Activated T-helper 17 cell treated with anti-CD3 and anti-CD28 coated beads, Interleukin-2, amount 50 U/mL, for 72 hours (primary cell): ENCODE results near the gene EN1. TPM values are rescaled to one million over a fixed set of nuclear protein-coding genes. Genes with fewer than 3 reads are reported as not detected.

ENCODE experiments used
- ATAC-seq: fragments of 150-1000 bp; cut with Tn5 transposase; replicated peaks from 2 replicates; pipeline ENCODE4 v1.10.0; 2021; ENCODE audit warnings: mild to moderate bottlenecking, moderate library complexity
- H3K27ac Mint-ChIP-seq: one replicate; pipeline ENCODE4 v1.8.0; 2022; ENCODE audit warnings: mixed read lengths
- H3K27me3 Mint-ChIP-seq: one replicate; pipeline ENCODE4 v1.8.0; 2022; ENCODE audit warnings: mixed read lengths
- H3K36me3 Mint-ChIP-seq: one replicate; pipeline ENCODE4 v1.8.0; 2022; ENCODE audit warnings: low read depth, mild to moderate bottlenecking, mixed read lengths
- H3K4me1 Mint-ChIP-seq: one replicate; pipeline ENCODE4 v1.8.0; 2022; ENCODE audit warnings: mixed read lengths
- H3K4me3 Mint-ChIP-seq: one replicate; pipeline ENCODE4 v1.8.0; 2022; ENCODE audit warnings: mild to moderate bottlenecking, mixed read lengths
- H3K9me3 Mint-ChIP-seq: one replicate; pipeline ENCODE4 v1.8.0; 2022; ENCODE audit warnings: mixed read lengths
- total RNA-seq, 2 donors: library from RNA; stranded (reverse); gene quantifications; one replicate each; pipeline ENCODE4 v1.2.3, GENCODE V29; 2022

EN1 gene
- total RNA-seq, 2 donors from 2014 or later = not detected

- Mint-ChIP-seq H3K27me3 (peaks cover 52% of the 10 kb centered on the region), H3K4me3 (no peak overlapping the region), H3K36me3 (no peaks in the 10 kb centered on the region), H3K9me3 (no peaks in the 10 kb centered on the region), H3K4me1 (no peaks in the 10 kb centered on the region), H3K27ac (no peak overlapping the region)
- ATAC-seq = no peak
These were observed 21.4 kb downstream of the EN1 start for GRCh38 chr2:118826093-118826492.

- Mint-ChIP-seq H3K36me3 (no peaks in the 10 kb centered on the region), H3K9me3 (no peaks in the 10 kb centered on the region), H3K27ac (no peak overlapping the region), H3K4me3 (no peak overlapping the region), H3K27me3 (peaks cover 59% of the 10 kb centered on the region), H3K4me1 (no peaks in the 10 kb centered on the region)
- no peak for ATAC-seq
These were observed 23.8 kb downstream of the EN1 start for GRCh38 chr2:118823633-118824032.

GRCh38 chr2:118822572-118822971 lies 24.9 kb downstream of the EN1 start:
- Mint-ChIP-seq H3K9me3 (no peaks in the 10 kb centered on the region), H3K27me3 (peaks cover 60% of the 10 kb centered on the region), H3K4me1 (no peaks in the 10 kb centered on the region), H3K27ac (no peak overlapping the region), H3K36me3 (no peaks in the 10 kb centered on the region), H3K4me3 (no peak overlapping the region)
- no peak for ATAC-seq

GRCh38 chr2:118822015-118822414 lies 25.4 kb downstream of the EN1 start:
- no peak overlapping the region for H3K4me3 Mint-ChIP-seq
- H3K27ac Mint-ChIP-seq = no peak overlapping the region
- H3K27me3 Mint-ChIP-seq = peaks cover 65% of the 10 kb centered on the region
- no peak for ATAC-seq
- H3K4me1 Mint-ChIP-seq = no peaks in the 10 kb centered on the region
- H3K9me3 Mint-ChIP-seq = no peaks in the 10 kb centered on the region
- no peaks in the 10 kb centered on the region for H3K36me3 Mint-ChIP-seq

GRCh38 chr2:118817469-118817868 lies 30.0 kb downstream of the EN1 start:
- H3K4me1 Mint-ChIP-seq = no peaks in the 10 kb centered on the region

GRCh38 chr2:118816669-118817068 lies 30.8 kb downstream of the EN1 start:
- H3K27ac Mint-ChIP-seq = no peak overlapping the region
- no peaks in the 10 kb centered on the region for H3K36me3 Mint-ChIP-seq
- no peak overlapping the region for H3K4me3 Mint-ChIP-seq
- H3K9me3 Mint-ChIP-seq = no peaks in the 10 kb centered on the region
- H3K27me3 Mint-ChIP-seq = peaks cover 73% of the 10 kb centered on the region
- H3K4me1 Mint-ChIP-seq = no peaks in the 10 kb centered on the region
- no peak for ATAC-seq

More at GRCh38 chr2:118817469-118817868, 30.0 kb downstream of the EN1 start:
- Mint-ChIP-seq H3K36me3 (no peaks in the 10 kb centered on the region), H3K27me3 (peaks cover 73% of the 10 kb centered on the region), H3K9me3 (no peaks in the 10 kb centered on the region), H3K4me3 (no peak overlapping the region), H3K27ac (no peak overlapping the region)
- ATAC-seq = no peak

- Mint-ChIP-seq H3K36me3 (no peaks in the 10 kb centered on the region), H3K27me3 (peaks cover 73% of the 10 kb centered on the region), H3K27ac (no peak overlapping the region), H3K4me1 (no peaks in the 10 kb centered on the region), H3K4me3 (no peak overlapping the region), H3K9me3 (no peaks in the 10 kb centered on the region)
- ATAC-seq = no peak
These were observed 31.7 kb downstream of the EN1 start for GRCh38 chr2:118815731-118816130.

- Mint-ChIP-seq H3K36me3 (no peaks in the 10 kb centered on the region), H3K27me3 (peaks cover 71% of the 10 kb centered on the region), H3K4me3 (no peak overlapping the region), H3K9me3 (no peaks in the 10 kb centered on the region), H3K4me1 (no peaks in the 10 kb centered on the region), H3K27ac (no peak overlapping the region)
- no peak for ATAC-seq
These were observed 32.1 kb downstream of the EN1 start for GRCh38 chr2:118815314-118815713.

GRCh38 chr2:118814368-118814767 lies 33.1 kb downstream of the EN1 start:
- Mint-ChIP-seq H3K36me3 (no peaks in the 10 kb centered on the region), H3K4me1 (no peaks in the 10 kb centered on the region), H3K27me3 (peaks cover 71% of the 10 kb centered on the region), H3K4me3 (no peak overlapping the region), H3K27ac (no peak overlapping the region), H3K9me3 (no peaks in the 10 kb centered on the region)
- no peak for ATAC-seq

GRCh38 chr2:118813601-118814339 lies 33.7 kb downstream of the EN1 start:
- no peaks in the 10 kb centered on the region for H3K9me3 Mint-ChIP-seq
- H3K27me3 Mint-ChIP-seq = peaks cover 66% of the 10 kb centered on the region
- no peaks in the 10 kb centered on the region for H3K36me3 Mint-ChIP-seq
- no peak overlapping the region for H3K4me3 Mint-ChIP-seq
- H3K4me1 Mint-ChIP-seq = no peaks in the 10 kb centered on the region
- H3K27ac Mint-ChIP-seq = no peak overlapping the region
- ATAC-seq = no peak

GRCh38 chr2:118813111-118813510 lies 34.3 kb downstream of the EN1 start:
- no peaks in the 10 kb centered on the region for H3K9me3 Mint-ChIP-seq
- no peak overlapping the region for H3K27ac Mint-ChIP-seq
- no peaks in the 10 kb centered on the region for H3K36me3 Mint-ChIP-seq
- H3K4me3 Mint-ChIP-seq = no peak overlapping the region
- H3K27me3 Mint-ChIP-seq = peaks cover 61% of the 10 kb centered on the region
- H3K4me1 Mint-ChIP-seq = no peaks in the 10 kb centered on the region
- no peak for ATAC-seq

- Mint-ChIP-seq H3K4me3 (no peak overlapping the region), H3K9me3 (no peaks in the 10 kb centered on the region), H3K36me3 (no peaks in the 10 kb centered on the region), H3K27me3 (peaks cover 62% of the 10 kb centered on the region), H3K27ac (no peak overlapping the region), H3K4me1 (no peaks in the 10 kb centered on the region)
- ATAC-seq = no peak
These were observed 34.9 kb downstream of the EN1 start for GRCh38 chr2:118812552-118812951.

- Mint-ChIP-seq H3K9me3 (no peaks in the 10 kb centered on the region), H3K27me3 (peaks cover 58% of the 10 kb centered on the region), H3K27ac (no peak overlapping the region), H3K36me3 (no peaks in the 10 kb centered on the region), H3K4me3 (no peak overlapping the region), H3K4me1 (no peaks in the 10 kb centered on the region)
- no peak for ATAC-seq
These were observed 35.8 kb downstream of the EN1 start for GRCh38 chr2:118811514-118812115.

GRCh38 chr2:118810766-118811165 lies 36.7 kb downstream of the EN1 start:
- Mint-ChIP-seq H3K27me3 (peaks cover 58% of the 10 kb centered on the region), H3K9me3 (no peaks in the 10 kb centered on the region), H3K4me3 (no peak overlapping the region), H3K4me1 (no peaks in the 10 kb centered on the region), H3K36me3 (no peaks in the 10 kb centered on the region), H3K27ac (no peak overlapping the region)
- no peak for ATAC-seq

GRCh38 chr2:118808429-118808809 lies 39.0 kb downstream of the EN1 start:
- H3K4me1 Mint-ChIP-seq = no peaks in the 10 kb centered on the region

More at GRCh38 chr2:118808429-118808809, 39.0 kb downstream of the EN1 start:
- H3K9me3 Mint-ChIP-seq = no peaks in the 10 kb centered on the region
- ATAC-seq = no peak
- H3K27ac Mint-ChIP-seq = no peak overlapping the region
- H3K36me3 Mint-ChIP-seq = no peaks in the 10 kb centered on the region
- H3K4me3 Mint-ChIP-seq = peak overlapping the region; percentile 21
- H3K27me3 Mint-ChIP-seq = peaks cover 53% of the 10 kb centered on the region
